ENCODE data around the gene GRXCR2.
"Not testable (repeated sequence)": the region's sequence is repeated elsewhere in the genome, so short reads cannot be mapped to it uniquely, and the experiment has no call there.

Gene GRXCR2

GRCh38 chr5:145874765-145875164 lies 2.0 kb upstream of the GRXCR2 start:
- no peak for DNase-seq

- DNase-seq, result no peak
These were observed 328 bp downstream of the GRXCR2 start for GRCh38 chr5:145872486-145872885.

GRCh38 chr5:145869753-145870152 lies 3.1 kb downstream of the GRXCR2 start:
- no peak for DNase-seq

- no peak for DNase-seq
These were observed 5.0 kb downstream of the GRXCR2 start for GRCh38 chr5:145867806-145868205.

- DNase-seq, result not testable (repeated sequence)
These were observed 8.4 kb downstream of the GRXCR2 start for GRCh38 chr5:145864432-145864831.

GRCh38 chr5:145863003-145863402 lies 9.8 kb downstream of the GRXCR2 start:
- no peak for DNase-seq

- no peak for DNase-seq
These were observed 12.9 kb downstream of the GRXCR2 start for GRCh38 chr5:145859897-145860296.

GRCh38 chr5:145859453-145859852 lies 13.4 kb downstream of the GRXCR2 start:
- DNase-seq, result no peak

- no peak for DNase-seq
These were observed 13.9 kb downstream of the GRXCR2 start for GRCh38 chr5:145858959-145859358.

GRCh38 chr5:145856285-145856818 lies 16.5 kb downstream of the GRXCR2 start:
- no peak for DNase-seq

GRCh38 chr5:145855763-145856267 lies 17.0 kb downstream of the GRXCR2 start:
- no peak for DNase-seq

GRCh38 chr5:145854651-145855258 lies 18.1 kb downstream of the GRXCR2 start:
- DNase-seq, result no peak

GRCh38 chr5:145853781-145854376 lies 18.9 kb downstream of the GRXCR2 start:
- no peak for DNase-seq

- DNase-seq, result no peak
These were observed 19.8 kb downstream of the GRXCR2 start for GRCh38 chr5:145852990-145853389.

GRCh38 chr5:145848854-145849253 lies 24.0 kb downstream of the GRXCR2 start:
- no peak for DNase-seq

- no peak for DNase-seq
These were observed 25.0 kb downstream of the GRXCR2 start for GRCh38 chr5:145847499-145848497.

GRCh38 chr5:145846081-145846480 lies 26.7 kb downstream of the GRXCR2 start:
- no peak for DNase-seq

GRCh38 chr5:145841299-145841698 lies 31.5 kb downstream of the GRXCR2 start:
- DNase-seq, result no peak

GRCh38 chr5:145840458-145841132 lies 32.2 kb downstream of the GRXCR2 start:
- DNase-seq, result no peak

- DNase-seq, result no peak
These were observed 34.5 kb downstream of the GRXCR2 start for GRCh38 chr5:145838276-145838675.

GRCh38 chr5:145836241-145836640 lies 36.6 kb downstream of the GRXCR2 start:
- DNase-seq, result not testable (repeated sequence)

- DNase-seq, result no peak
These were observed 37.0 kb downstream of the GRXCR2 start for GRCh38 chr5:145835848-145836239.
